Left ventricle myocardium inferior (tissue), 1 donor: ENCODE data around the gene NFIA. TPM values are rescaled to one million over a fixed set of nuclear protein-coding genes. Genes with fewer than 3 reads are reported as not detected.

Experiments
- DNase-seq: peaks from one replicate; pipeline ENCODE4 v3.0.0-alpha.2; 2020
- H3K27ac ChIP-seq: fragments of 200-600 bp; replicated peaks from 2 replicates; pipeline ENCODE4 v1.8.0; 2021
- H3K27me3 ChIP-seq: fragments of 200-600 bp; 2 replicates; pipeline ENCODE4 v1.8.0; 2021; ENCODE audit warnings: low read depth
- H3K36me3 ChIP-seq: fragments of 200-600 bp; 2 replicates; pipeline ENCODE4 v1.8.0; 2021
- H3K4me1 ChIP-seq: fragments of 200-600 bp; 2 replicates; pipeline ENCODE4 v1.8.0; 2021
- H3K4me3 ChIP-seq: fragments of 200-600 bp; 2 replicates; pipeline ENCODE4 v1.8.0; 2021; ENCODE audit warnings: mild to moderate bottlenecking, moderate library complexity
- H3K9me3 ChIP-seq: fragments of 200-600 bp; replicated peaks from 2 replicates; pipeline ENCODE4 v1.8.0; 2021
- intact Hi-C: fragments of 100-400 bp; cut with micrococcal nuclease; formaldehyde crosslinking; loops from one replicate; pipeline ENCODE4 v1.11.0; 2022
- total RNA-seq: library from RNA; stranded (reverse); fragmentation: NEBNext Ultra II Directional; extraction: Animal tissue kit (Norgen Biotek cat#: 25700); gene quantifications from one replicate; pipeline ENCODE4 v1.2.1, GENCODE V29; 2021
- TF ChIP-seq, protein P1 (sequence below): fragments of 200-600 bp; IDR thresholded peaks from 2 replicates; pipeline ENCODE4 v1.8.0; 2021; ENCODE audit warnings: antibody characterized with exemption, mild to moderate bottlenecking, borderline replicate concordance
- donor health status: DM: no; HTN: yes; CAD: no; lungs with severe emphysema.

NFIA gene
- total RNA-seq, 1 donor from 2014 or later: 90.2 TPM

GRCh38 chr1:61361931-61362330, 279.6 kb downstream of the NFIA start:
- Histone ChIP-seq H3K36me3 (peaks cover 8% of the 10 kb centered on the region), H3K4me1 (peaks cover 25% of the 10 kb centered on the region), H3K9me3 (no peaks in the 10 kb centered on the region), H3K4me3 (no peak overlapping the region), H3K27me3 (no peaks in the 10 kb centered on the region), H3K27ac (peak overlapping the region; percentile 21)
- DNase-seq: no peak
- intact Hi-C loops: no loop called here
- TF ChIP-seq, protein P1, sequence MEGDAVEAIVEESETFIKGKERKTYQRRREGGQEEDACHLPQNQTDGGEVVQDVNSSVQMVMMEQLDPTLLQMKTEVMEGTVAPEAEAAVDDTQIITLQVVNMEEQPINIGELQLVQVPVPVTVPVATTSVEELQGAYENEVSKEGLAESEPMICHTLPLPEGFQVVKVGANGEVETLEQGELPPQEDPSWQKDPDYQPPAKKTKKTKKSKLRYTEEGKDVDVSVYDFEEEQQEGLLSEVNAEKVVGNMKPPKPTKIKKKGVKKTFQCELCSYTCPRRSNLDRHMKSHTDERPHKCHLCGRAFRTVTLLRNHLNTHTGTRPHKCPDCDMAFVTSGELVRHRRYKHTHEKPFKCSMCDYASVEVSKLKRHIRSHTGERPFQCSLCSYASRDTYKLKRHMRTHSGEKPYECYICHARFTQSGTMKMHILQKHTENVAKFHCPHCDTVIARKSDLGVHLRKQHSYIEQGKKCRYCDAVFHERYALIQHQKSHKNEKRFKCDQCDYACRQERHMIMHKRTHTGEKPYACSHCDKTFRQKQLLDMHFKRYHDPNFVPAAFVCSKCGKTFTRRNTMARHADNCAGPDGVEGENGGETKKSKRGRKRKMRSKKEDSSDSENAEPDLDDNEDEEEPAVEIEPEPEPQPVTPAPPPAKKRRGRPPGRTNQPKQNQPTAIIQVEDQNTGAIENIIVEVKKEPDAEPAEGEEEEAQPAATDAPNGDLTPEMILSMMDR: no peak

DNA sequence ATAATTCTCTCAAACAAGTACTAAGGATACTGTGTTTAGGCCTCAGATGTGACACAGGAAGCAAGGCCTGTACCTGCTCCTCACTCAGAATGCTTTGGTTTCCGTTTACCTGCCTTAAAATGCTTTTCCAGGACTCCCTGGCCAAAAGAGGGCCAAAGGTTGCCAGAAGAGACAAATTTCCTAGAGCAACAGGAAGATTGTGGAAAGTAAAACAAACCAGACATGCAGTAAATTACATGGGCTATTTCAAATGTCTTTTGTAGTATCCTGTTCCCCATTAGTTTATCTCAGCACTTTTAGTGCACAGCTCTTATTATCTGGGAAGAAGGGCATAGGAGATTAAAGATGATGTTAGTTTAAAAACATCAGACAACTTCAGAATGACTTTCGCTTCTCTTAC, 280.0 kb downstream of the NFIA start:
- intact Hi-C loops: no loop called here

GRCh38 chr1:61368366-61368765, 286.0 kb downstream of the NFIA start:
- Histone ChIP-seq H3K36me3 (peaks cover 7% of the 10 kb centered on the region), H3K9me3 (no peaks in the 10 kb centered on the region), H3K27ac (peak overlapping the region; percentile 34), H3K4me3 (no peak overlapping the region), H3K27me3 (no peaks in the 10 kb centered on the region), H3K4me1 (peaks cover 27% of the 10 kb centered on the region)
- intact Hi-C loops: no loop called here
- TF ChIP-seq, protein P1: no peak
- no peak for DNase-seq

More for the DNA sequence above, 280.0 kb downstream of the NFIA start:
- peaks cover 21% of the 10 kb centered on the region for H3K4me1 ChIP-seq
- peak overlapping the region; percentile 21 for H3K27ac ChIP-seq
- H3K4me3 ChIP-seq: no peak overlapping the region
- peaks cover 8% of the 10 kb centered on the region for H3K36me3 ChIP-seq
- no peak for DNase-seq
- no peaks in the 10 kb centered on the region for H3K9me3 ChIP-seq
- TF ChIP-seq, protein P1: no peak
- H3K27me3 ChIP-seq: no peaks in the 10 kb centered on the region

- Histone ChIP-seq H3K9me3 (no peaks in the 10 kb centered on the region), H3K4me3 (no peak overlapping the region), H3K27ac (peak overlapping the region; percentile 34), H3K27me3 (no peaks in the 10 kb centered on the region), H3K36me3 (peaks cover 7% of the 10 kb centered on the region), H3K4me1 (peaks cover 27% of the 10 kb centered on the region)
- intact Hi-C loops: no loop called here
- no peak for DNase-seq
- TF ChIP-seq, protein P1: no peak
Observed at GRCh38 chr1:61368876-61369275, 286.5 kb downstream of the NFIA start.

GRCh38 chr1:61370177-61370912, 288.0 kb downstream of the NFIA start:
- peak overlapping the region; percentile 27 for H3K27ac ChIP-seq
- intact Hi-C loops: no loop called here

More at GRCh38 chr1:61370177-61370912, 288.0 kb downstream of the NFIA start:
- no peak overlapping the region for H3K4me3 ChIP-seq
- H3K36me3 ChIP-seq: peaks cover 7% of the 10 kb centered on the region
- no peaks in the 10 kb centered on the region for H3K9me3 ChIP-seq
- DNase-seq: no peak
- TF ChIP-seq, protein P1: no peak
- H3K27me3 ChIP-seq: no peaks in the 10 kb centered on the region
- peaks cover 34% of the 10 kb centered on the region for H3K4me1 ChIP-seq
